B cell (primary cell): ENCODE measurements around the gene DNAJC21.

Experiments
- EZH2 ChIP-seq: IDR thresholded peaks from 2 replicates; pipeline ENCODE4 v1.6.1; 2012; ENCODE audit warnings: borderline replicate concordance, low read depth, mild to moderate bottlenecking, moderate library complexity, low read length; ENCODE audit not compliant: insufficient read depth, poor library complexity, severe bottlenecking
- TF ChIP-seq, protein P1 (sequence below): fragments of 200-600 bp; IDR thresholded peaks from one replicate; pipeline ENCODE4 v1.8.0; 2022; ENCODE audit warnings: antibody characterized with exemption, mild to moderate bottlenecking

GRCh38 chr5:34976347-34976746 lies 47.0 kb downstream of the DNAJC21 start:
- TF ChIP-seq, protein P1, sequence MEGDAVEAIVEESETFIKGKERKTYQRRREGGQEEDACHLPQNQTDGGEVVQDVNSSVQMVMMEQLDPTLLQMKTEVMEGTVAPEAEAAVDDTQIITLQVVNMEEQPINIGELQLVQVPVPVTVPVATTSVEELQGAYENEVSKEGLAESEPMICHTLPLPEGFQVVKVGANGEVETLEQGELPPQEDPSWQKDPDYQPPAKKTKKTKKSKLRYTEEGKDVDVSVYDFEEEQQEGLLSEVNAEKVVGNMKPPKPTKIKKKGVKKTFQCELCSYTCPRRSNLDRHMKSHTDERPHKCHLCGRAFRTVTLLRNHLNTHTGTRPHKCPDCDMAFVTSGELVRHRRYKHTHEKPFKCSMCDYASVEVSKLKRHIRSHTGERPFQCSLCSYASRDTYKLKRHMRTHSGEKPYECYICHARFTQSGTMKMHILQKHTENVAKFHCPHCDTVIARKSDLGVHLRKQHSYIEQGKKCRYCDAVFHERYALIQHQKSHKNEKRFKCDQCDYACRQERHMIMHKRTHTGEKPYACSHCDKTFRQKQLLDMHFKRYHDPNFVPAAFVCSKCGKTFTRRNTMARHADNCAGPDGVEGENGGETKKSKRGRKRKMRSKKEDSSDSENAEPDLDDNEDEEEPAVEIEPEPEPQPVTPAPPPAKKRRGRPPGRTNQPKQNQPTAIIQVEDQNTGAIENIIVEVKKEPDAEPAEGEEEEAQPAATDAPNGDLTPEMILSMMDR = no peak
- TF ChIP-seq EZH2 = no peak
